Right atrium auricular region (tissue), 2 donors: ENCODE measurements around the gene MED22. TPM values are rescaled to one million over a fixed set of nuclear protein-coding genes. Genes with fewer than 3 reads are reported as not detected.

Experiments
- DNase-seq: peaks from one replicate; pipeline ENCODE4 v3.0.0-alpha.2; 2019; ENCODE audit warnings: low spot score
- H3K27ac ChIP-seq, 2 donors: fragments of 200-600 bp; sonication (generic); 1 replicate in 1 of 2; 2 replicates in 1 of 2; pipeline ENCODE4 v1.5.1; 2016 to 2019
- H3K27me3 ChIP-seq, 2 donors: fragments of 200-600 bp; sonication (generic); one replicate each; pipeline versions ENCODE4 v1.5.1 to v1.6.0; 2017 to 2019
- H3K36me3 ChIP-seq: fragments of 200-600 bp; sonication (generic); one replicate; pipeline ENCODE4 v1.5.1; 2016
- H3K4me1 ChIP-seq, 2 donors: fragments of 200-600 bp; sonication (generic); one replicate each; pipeline versions ENCODE4 v1.5.1 to v1.6.0; 2017 to 2019
- H3K4me3 ChIP-seq, 2 donors: fragments of 200-600 bp; sonication (generic); 1 replicate in 1 of 2; 2 replicates in 1 of 2; pipeline ENCODE4 v1.5.1; 2017 to 2019; ENCODE audit warnings: mild to moderate bottlenecking in 1 of 2, moderate library complexity in 1 of 2
- H3K9me3 ChIP-seq, 2 donors: fragments of 200-600 bp; sonication (generic); one replicate each; pipeline ENCODE4 v1.5.1; 2019
- total RNA-seq, 2 donors: library from RNA; depleted of rRNA; stranded (reverse); fragments of >200 nt; gene quantifications; one replicate each; pipeline ENCODE4 v1.1.0, GENCODE V29; 2016
- TF ChIP-seq, protein P1 (sequence below), 2 donors: fragments of 200-600 bp; sonication (generic); IDR thresholded peaks; one replicate each; pipeline ENCODE4 v1.5.1; 2019; ENCODE audit warnings: antibody characterized with exemption in 2 of 2

Gene MED22
- total RNA-seq, 2 donors from 2014 or later, result 15.1 to 24.6 TPM

- Histone ChIP-seq H3K27me3 (no peaks in the 10 kb centered on the region), H3K27ac (peak overlapping the region; percentile 86 to 94), H3K36me3 (peaks cover 61% of the 10 kb centered on the region), H3K9me3 (no peaks in the 10 kb centered on the region), H3K4me3 (peak overlapping the region in 1 of 2 donors; percentile 97), H3K4me1 (peaks cover 0 to 29% of the 10 kb centered on the region in 2 donors)
- TF ChIP-seq, protein P1, sequence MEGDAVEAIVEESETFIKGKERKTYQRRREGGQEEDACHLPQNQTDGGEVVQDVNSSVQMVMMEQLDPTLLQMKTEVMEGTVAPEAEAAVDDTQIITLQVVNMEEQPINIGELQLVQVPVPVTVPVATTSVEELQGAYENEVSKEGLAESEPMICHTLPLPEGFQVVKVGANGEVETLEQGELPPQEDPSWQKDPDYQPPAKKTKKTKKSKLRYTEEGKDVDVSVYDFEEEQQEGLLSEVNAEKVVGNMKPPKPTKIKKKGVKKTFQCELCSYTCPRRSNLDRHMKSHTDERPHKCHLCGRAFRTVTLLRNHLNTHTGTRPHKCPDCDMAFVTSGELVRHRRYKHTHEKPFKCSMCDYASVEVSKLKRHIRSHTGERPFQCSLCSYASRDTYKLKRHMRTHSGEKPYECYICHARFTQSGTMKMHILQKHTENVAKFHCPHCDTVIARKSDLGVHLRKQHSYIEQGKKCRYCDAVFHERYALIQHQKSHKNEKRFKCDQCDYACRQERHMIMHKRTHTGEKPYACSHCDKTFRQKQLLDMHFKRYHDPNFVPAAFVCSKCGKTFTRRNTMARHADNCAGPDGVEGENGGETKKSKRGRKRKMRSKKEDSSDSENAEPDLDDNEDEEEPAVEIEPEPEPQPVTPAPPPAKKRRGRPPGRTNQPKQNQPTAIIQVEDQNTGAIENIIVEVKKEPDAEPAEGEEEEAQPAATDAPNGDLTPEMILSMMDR (IDR thresholded peaks at IDR 0.05), result no peak
- no peak for DNase-seq
These were observed 1.7 kb downstream of the MED22 start for GRCh38 chr9:133346021-133346785.

GRCh38 chr9:133345596-133345995 is 2.3 kb downstream of the MED22 start:
- H3K27me3 ChIP-seq, result no peaks in the 10 kb centered on the region
- no peak for DNase-seq
- H3K4me3 ChIP-seq, result no peak overlapping the region
- H3K36me3 ChIP-seq, result peaks cover 57% of the 10 kb centered on the region
- TF ChIP-seq, protein P1 (IDR thresholded peaks at IDR 0.05), result no peak
- H3K4me1 ChIP-seq, result peaks cover 0 to 29% of the 10 kb centered on the region in 2 donors
- no peaks in the 10 kb centered on the region for H3K9me3 ChIP-seq
- no peak overlapping the region for H3K27ac ChIP-seq

DNA sequence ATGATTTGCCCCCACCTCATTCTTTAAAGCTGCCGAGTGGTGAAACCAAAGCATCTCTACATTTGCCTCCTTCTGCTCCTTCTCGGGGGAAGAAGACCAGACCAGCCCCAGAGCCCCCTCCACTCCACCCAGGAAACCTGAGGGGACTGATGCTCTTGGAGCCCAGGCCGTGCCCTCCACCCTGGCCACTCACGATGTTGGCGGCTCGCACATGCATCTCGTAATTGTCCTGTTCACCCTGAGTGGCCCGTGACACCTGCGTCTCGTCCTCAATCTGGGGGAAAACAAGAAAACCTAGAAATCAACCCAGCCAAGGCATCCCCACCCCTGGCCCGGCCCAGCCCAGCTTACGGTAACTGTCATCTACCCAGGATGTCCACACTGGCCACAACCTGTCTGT is 3.0 kb downstream of the MED22 start:
- Histone ChIP-seq H3K36me3 (peaks cover 51% of the 10 kb centered on the region), H3K4me3 (no peak overlapping the region), H3K9me3 (no peaks in the 10 kb centered on the region), H3K4me1 (peaks cover 0 to 31% of the 10 kb centered on the region in 2 donors), H3K27me3 (no peaks in the 10 kb centered on the region), H3K27ac (no peak overlapping the region)
- DNase-seq, result no peak
- TF ChIP-seq, protein P1 (IDR thresholded peaks at IDR 0.05), result no peak

DNA sequence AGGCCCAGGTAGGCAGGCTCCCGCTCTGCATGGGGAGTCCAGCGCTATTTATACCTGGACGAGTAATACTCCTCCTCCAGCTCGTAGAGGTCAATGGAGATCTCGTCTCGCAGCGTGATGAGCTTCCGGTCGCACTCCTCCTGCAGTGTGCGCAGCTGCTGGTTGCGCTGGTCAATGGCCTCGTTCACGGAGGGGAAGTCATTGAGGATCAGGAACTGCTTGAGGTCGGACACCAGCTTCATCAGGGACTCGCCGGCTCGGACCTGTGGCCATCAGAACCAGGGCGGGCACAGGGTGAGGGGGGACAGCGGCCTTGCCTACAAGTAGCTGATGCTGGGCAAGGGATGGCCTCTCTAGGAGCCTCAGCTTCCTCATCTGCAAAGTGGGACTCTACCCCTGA is 3.9 kb downstream of the MED22 start:
- Histone ChIP-seq H3K4me3 (no peak overlapping the region), H3K27me3 (no peaks in the 10 kb centered on the region), H3K27ac (no peak overlapping the region), H3K4me1 (peaks cover 0 to 30% of the 10 kb centered on the region in 2 donors), H3K9me3 (no peaks in the 10 kb centered on the region), H3K36me3 (peaks cover 42% of the 10 kb centered on the region)
- TF ChIP-seq, protein P1 (IDR thresholded peaks at IDR 0.05), result no peak
- DNase-seq, result no peak

GRCh38 chr9:133342570-133342969 is 5.4 kb downstream of the MED22 start:
- TF ChIP-seq, protein P1 (IDR thresholded peaks at IDR 0.05), result no peak

DNA sequence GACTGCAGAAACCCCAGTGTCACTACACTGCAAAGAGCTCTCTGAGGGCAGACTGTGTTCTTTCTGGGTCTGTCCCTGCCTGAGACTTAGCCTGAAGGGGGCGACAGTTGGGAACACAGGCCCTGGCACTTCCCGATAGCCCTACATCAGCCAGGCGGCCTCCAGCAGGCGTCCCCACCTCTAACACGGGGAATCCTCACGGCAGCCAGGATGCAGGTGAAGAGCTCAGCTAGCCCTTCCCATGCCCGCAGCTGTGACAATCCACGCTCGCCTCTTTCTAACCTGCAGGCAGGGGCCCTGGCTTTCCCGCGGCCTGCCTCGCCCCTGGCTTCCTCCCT is 5.9 kb downstream of the MED22 start:
- Histone ChIP-seq H3K36me3 (peaks cover 41% of the 10 kb centered on the region), H3K27ac (no peak overlapping the region), H3K4me1 (peaks cover 0 to 19% of the 10 kb centered on the region in 2 donors), H3K9me3 (no peaks in the 10 kb centered on the region), H3K27me3 (no peaks in the 10 kb centered on the region), H3K4me3 (no peak overlapping the region)
- TF ChIP-seq, protein P1 (IDR thresholded peaks at IDR 0.05), result no peak
- no peak for DNase-seq

More at GRCh38 chr9:133342570-133342969, 5.4 kb downstream of the MED22 start:
- no peaks in the 10 kb centered on the region for H3K27me3 ChIP-seq
- peaks cover 41% of the 10 kb centered on the region for H3K36me3 ChIP-seq
- no peaks in the 10 kb centered on the region for H3K9me3 ChIP-seq
- H3K4me3 ChIP-seq, result no peak overlapping the region
- DNase-seq, result no peak
- H3K27ac ChIP-seq, result no peak overlapping the region
- H3K4me1 ChIP-seq, result peaks cover 0 to 24% of the 10 kb centered on the region in 2 donors
